Measurements from ENCODE around the gene ARHGAP11B.
"Not testable (repeated sequence)": the region's sequence is repeated elsewhere in the genome, so short reads cannot be mapped to it uniquely, and the experiment has no call there.

The ARHGAP11B gene

DNA sequence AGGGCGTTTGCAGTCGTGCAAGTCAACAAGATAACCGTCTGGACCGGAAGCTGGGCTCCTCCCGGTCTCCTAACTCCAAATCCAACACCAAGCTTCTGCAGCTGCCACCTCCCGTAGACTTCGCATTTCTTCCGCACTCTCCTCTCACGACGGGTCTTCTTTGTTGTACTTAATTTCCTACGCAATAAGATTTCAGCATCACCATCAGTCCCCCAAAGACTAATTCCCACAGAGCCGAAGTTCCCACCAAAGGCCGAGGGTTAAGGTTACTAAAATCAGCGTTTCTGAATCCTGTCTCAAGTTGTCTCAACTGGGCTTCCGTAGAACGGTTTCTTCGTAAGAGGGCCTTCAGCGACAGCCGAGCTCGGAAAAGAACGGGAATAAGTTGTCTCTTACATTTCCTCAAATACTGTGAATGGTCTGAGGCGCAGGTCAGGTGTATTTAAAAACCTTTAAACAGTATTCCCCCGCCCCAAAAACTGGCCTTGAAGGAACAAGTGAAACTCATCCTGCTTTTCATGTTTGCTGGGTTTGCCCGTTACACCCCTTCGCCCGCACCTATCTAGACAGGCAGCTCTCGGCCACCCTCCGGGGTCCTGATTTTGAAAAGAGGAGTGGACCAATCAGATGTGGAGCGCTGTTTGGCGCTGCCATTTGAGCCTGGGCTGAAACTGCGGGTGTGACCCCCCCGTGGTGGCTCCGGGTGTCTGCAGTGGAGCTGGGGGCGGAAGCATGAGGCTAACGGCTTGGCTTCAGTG lies at the start of gene ARHGAP11B:
TSS of gene ARHGAP11B (plus strand) at position 693 of the 758 bp plus-strand sequence.
- H3K27ac ChIP-seq, result peak within 1 kb of the TSS; percentile 91
- CTCF ChIA-PET, result not testable (repeated sequence)
- peak; percentile 88 for DNase-seq (ENCODE audit: low spot score)
- POLR2A ChIA-PET (ENCODE audit: low non-redundant PET), result interaction anchor here (0.9 kb wide), 1 partner anchor 1989 kb away, joined by 4 read pairs; the partner anchor contains the start of gene ARHGAP11A

DNA sequence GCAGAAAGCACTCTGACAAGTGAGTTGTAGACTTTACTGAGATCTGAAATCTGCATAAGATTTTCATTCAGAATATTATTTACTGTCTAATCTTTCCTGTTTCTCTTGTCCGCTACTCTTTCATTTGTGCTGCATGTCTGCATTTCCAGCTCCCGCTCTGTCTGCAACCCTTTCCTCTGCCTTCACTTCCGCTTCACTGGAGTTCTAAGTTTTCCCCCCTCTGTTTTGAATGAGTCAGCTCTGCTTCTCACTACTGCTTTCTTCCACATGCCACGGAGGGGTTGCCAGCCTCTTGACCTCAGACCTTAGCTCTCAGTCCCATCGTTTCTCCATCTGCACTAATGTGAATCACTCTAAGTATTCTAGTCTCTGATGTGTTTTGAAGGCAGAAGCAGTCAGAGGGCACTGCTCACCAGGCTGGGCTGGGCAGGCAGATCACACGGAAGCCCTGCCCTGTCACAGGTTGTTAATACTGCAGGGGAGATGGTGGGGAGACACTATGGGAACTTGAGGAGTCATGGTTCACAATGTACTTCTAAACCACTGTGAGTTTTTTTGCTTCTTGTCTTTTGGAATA lies 46.4 kb upstream of the ARHGAP11B start:
- DNase-seq (ENCODE audit: low spot score); H3K27ac ChIP-seq; CTCF ChIA-PET; POLR2A ChIA-PET (ENCODE audit: low non-redundant PET): not testable (repeated sequence)

- CTCF ChIA-PET; POLR2A ChIA-PET (ENCODE audit: low non-redundant PET); H3K27ac ChIP-seq; DNase-seq (ENCODE audit: low spot score): not testable (repeated sequence)
Observed at GRCh38 chr15:30580716-30581115, 45.2 kb upstream of the ARHGAP11B start.

- TF ChIP-seq, protein P1, sequence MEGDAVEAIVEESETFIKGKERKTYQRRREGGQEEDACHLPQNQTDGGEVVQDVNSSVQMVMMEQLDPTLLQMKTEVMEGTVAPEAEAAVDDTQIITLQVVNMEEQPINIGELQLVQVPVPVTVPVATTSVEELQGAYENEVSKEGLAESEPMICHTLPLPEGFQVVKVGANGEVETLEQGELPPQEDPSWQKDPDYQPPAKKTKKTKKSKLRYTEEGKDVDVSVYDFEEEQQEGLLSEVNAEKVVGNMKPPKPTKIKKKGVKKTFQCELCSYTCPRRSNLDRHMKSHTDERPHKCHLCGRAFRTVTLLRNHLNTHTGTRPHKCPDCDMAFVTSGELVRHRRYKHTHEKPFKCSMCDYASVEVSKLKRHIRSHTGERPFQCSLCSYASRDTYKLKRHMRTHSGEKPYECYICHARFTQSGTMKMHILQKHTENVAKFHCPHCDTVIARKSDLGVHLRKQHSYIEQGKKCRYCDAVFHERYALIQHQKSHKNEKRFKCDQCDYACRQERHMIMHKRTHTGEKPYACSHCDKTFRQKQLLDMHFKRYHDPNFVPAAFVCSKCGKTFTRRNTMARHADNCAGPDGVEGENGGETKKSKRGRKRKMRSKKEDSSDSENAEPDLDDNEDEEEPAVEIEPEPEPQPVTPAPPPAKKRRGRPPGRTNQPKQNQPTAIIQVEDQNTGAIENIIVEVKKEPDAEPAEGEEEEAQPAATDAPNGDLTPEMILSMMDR (conservative IDR thresholded peaks at IDR 0.05; ENCODE audit: low read depth), result peak; percentile 12; the same call in 1 of the 2 replicates
- POLR2A ChIA-PET (ENCODE audit: low non-redundant PET); CTCF ChIA-PET; H3K27ac ChIP-seq; DNase-seq (ENCODE audit: low spot score): not testable (repeated sequence)
Observed at GRCh38 chr15:30598953-30599352, 27.0 kb upstream of the ARHGAP11B start.

- CTCF ChIA-PET; POLR2A ChIA-PET (ENCODE audit: low non-redundant PET); H3K27ac ChIP-seq; DNase-seq (ENCODE audit: low spot score): not testable (repeated sequence)
Observed at GRCh38 chr15:30603796-30604195, 22.1 kb upstream of the ARHGAP11B start, which contains the start of gene GOLGA8H. Gene GOLGA8H (plus strand): TSS chr15:30604028. CDS start chr15:30604126, 98 bp downstream.

DNA sequence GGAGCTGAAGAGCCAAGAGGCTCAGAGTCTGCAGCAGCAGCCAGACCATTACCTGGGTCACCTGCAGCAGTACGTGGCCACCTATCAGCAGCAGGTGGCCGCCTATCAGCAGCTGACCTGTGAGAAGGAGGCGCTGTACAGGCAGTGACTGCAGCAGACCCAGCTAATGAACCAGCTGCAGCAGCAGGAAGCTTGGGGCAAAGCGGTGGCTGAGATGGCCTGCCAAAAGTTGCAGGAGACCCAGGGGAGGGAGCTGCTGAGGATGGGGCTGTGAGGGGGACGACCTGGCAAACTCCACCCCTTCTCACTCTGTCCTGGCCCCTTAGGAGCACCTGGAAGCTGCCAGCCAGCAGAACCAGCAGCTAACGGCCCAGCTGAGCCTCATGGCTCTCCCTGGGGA lies 13.7 kb upstream of the ARHGAP11B start:
- POLR2A ChIA-PET (ENCODE audit: low non-redundant PET); CTCF ChIA-PET; H3K27ac ChIP-seq: not testable (repeated sequence)

GRCh38 chr15:30621342-30621741 lies 4.6 kb upstream of the ARHGAP11B start:
- POLR2A ChIA-PET (ENCODE audit: low non-redundant PET); H3K27ac ChIP-seq; CTCF ChIA-PET; DNase-seq (ENCODE audit: low spot score): not testable (repeated sequence)
- TF ChIP-seq, protein P1 (conservative IDR thresholded peaks at IDR 0.05; ENCODE audit: low read depth), result peak; percentile 16; the same call in 1 of the 2 replicates

More for the DNA sequence above, 13.7 kb upstream of the ARHGAP11B start:
- DNase-seq (ENCODE audit: low spot score), result not testable (repeated sequence)

DNA sequence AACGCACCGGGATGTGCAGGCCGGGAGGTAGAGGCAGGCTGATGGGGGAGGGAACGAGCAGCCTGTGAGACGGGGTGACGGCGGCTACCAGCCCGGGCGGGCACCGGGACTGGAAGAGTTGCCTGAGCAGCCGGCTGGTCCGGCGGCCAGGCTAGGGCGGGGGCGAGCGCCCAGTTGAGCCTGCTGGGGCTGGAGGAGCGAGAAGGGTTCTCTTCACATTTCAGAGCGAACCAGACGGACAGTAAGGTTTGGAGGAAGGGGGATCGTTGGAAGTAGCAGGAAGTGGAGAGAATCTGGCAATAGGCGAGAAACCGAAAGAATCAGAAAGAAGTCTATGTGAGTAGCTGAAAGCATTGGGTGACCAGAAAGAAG lies 252 bp downstream of the ARHGAP11B start:
- peak overlapping the region; percentile 91 for H3K27ac ChIP-seq
- CTCF ChIA-PET; DNase-seq (ENCODE audit: low spot score): not testable (repeated sequence)
- POLR2A ChIA-PET (ENCODE audit: low non-redundant PET), result interaction anchor here (0.9 kb wide), 1 partner anchor 1989 kb away, joined by 4 read pairs; the partner anchor contains the start of gene ARHGAP11A

- H3K27ac ChIP-seq, result peak overlapping the region; percentile 91
- DNase-seq (ENCODE audit: low spot score); CTCF ChIA-PET: not testable (repeated sequence)
- POLR2A ChIA-PET (ENCODE audit: low non-redundant PET), result interaction anchor here (0.9 kb wide), 1 partner anchor 1988 kb away, joined by 4 read pairs; the partner anchor contains the start of gene ARHGAP11A
Observed at GRCh38 chr15:30626632-30627031, 704 bp downstream of the ARHGAP11B start.

- no peak for DNase-seq (ENCODE audit: low spot score)
- H3K27ac ChIP-seq, result no peak overlapping the region
- POLR2A ChIA-PET (ENCODE audit: low non-redundant PET), result no interaction called here
- TF ChIP-seq, protein P1 (conservative IDR thresholded peaks at IDR 0.05; ENCODE audit: low read depth), result no peak
- CTCF ChIA-PET, result interaction anchor here (0.7 kb wide), 1 partner anchor 22 kb away, joined by 3 read pairs; no protein-coding TSS in a partner anchor
Observed at GRCh38 chr15:30650012-30650929, 24.3 kb downstream of the ARHGAP11B start.
